Erythroblast (primary cell): ENCODE measurements around the gene TP53TG5.

Source experiments
- GATA1 ChIP-seq: IDR thresholded peaks from 2 replicates; pipeline ENCODE4 v1.6.1; 2011; ENCODE audit warnings: low read depth, mild to moderate bottlenecking, control low read depth, low read length, moderate library complexity
- POLR2A ChIP-seq: IDR thresholded peaks from 2 replicates; pipeline ENCODE4 v1.6.1; 2011; ENCODE audit warnings: mild to moderate bottlenecking, low read length

DNA sequence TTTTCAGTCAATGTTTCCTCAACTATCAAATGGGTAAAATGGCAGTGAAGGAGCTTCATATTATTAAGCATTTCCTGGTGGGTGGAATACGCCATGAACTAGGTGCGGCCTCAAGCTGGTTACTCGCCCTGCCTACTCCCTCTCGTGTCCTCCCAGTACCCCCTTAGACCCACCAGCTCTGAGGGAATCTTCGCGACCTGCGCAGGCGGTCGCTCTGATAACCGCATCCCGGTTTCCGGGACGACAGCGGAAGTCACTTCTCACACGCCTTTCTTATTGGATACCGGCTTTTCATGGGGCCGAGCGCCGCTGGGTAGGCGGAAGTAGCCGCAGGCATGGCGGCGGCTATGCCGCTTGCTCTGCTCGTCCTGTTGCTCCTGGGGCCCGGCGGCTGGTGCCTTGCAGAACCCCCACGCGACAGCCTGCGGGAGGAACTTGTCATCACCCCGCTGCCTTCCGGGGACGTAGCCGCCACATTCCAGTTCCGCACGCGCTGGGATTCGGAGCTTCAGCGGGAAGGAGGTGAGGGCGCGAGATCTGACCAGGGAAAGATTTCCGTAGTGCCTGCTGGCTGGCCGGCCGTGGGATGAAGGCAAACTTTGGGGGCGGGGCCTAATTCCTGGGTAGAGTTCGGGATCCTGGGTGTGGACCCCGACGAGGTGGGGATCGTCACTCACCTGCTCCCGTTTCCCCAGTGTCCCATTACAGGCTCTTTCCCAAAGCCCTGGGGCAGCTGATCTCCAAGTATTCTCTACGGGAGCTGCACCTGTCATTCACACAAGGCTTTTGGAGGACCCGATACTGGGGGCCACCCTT lies 37.9 kb upstream of the TP53TG5 start, which contains the start of gene PIGT:
- TF ChIP-seq POLR2A (peak; percentile 97), GATA1 (no peak)
